GM23338 (cell line): ENCODE data around the gene KCNA3. TPM values are rescaled to one million over a fixed set of nuclear protein-coding genes. Genes with fewer than 3 reads are reported as not detected.
A peak's percentile ranks its signal among the peaks of the same experiment; 100 is the strongest.

Experiments
- ATAC-seq: fragments of 200-7000 bp; cut with Tn5 transposase; 3 replicates; pipeline ENCODE4 v1.9.1; 2020
- DNase-seq: peaks from one replicate; pipeline ENCODE4 v3.0.0-alpha.2; 2015; ENCODE audit warnings: low spot score
- H2AFZ ChIP-seq: fragments of 200-600 bp; sonication (generic); 2 replicates; pipeline ENCODE4 v1.8.0; 2016; ENCODE audit warnings: antibody characterized with exemption, mild to moderate bottlenecking, moderate library complexity
- H3F3A ChIP-seq: fragments of 200-600 bp; sonication (generic); replicated peaks from 2 replicates; pipeline ENCODE4 v1.8.0; 2017; ENCODE audit warnings: antibody characterized with exemption, mixed run types, low read depth
- H3K27ac ChIP-seq: fragments of 200-600 bp; sonication (generic); 2 replicates; pipeline ENCODE4 v1.6.1; 2016; ENCODE audit warnings: low read depth
- H3K27me3 ChIP-seq: fragments of 200-600 bp; sonication (generic); 2 replicates; pipeline ENCODE4 v1.8.0; 2016; ENCODE audit warnings: mild to moderate bottlenecking, mixed run types, moderate library complexity; ENCODE audit not compliant: insufficient read depth
- H3K36me3 ChIP-seq: fragments of 200-600 bp; sonication (generic); 2 replicates; pipeline ENCODE4 v1.8.0; 2016; ENCODE audit warnings: mild to moderate bottlenecking; ENCODE audit not compliant: insufficient read depth
- H3K4me1 ChIP-seq: fragments of 200-600 bp; sonication (generic); 2 replicates; pipeline ENCODE4 v1.8.0; 2016; ENCODE audit warnings: mild to moderate bottlenecking, moderate library complexity; ENCODE audit not compliant: insufficient read depth
- H3K4me2 ChIP-seq: fragments of 200-600 bp; sonication (generic); 2 replicates; pipeline ENCODE4 v1.7.1; 2017; ENCODE audit warnings: mixed run types
- H3K4me3 ChIP-seq: fragments of 200-600 bp; sonication (generic); 2 replicates; pipeline ENCODE4 v1.6.1; 2016; ENCODE audit warnings: mixed run types
- H3K79me2 ChIP-seq: fragments of 200-600 bp; sonication (generic); replicated peaks from 2 replicates; pipeline ENCODE4 v1.8.0; 2017; ENCODE audit warnings: mild to moderate bottlenecking; ENCODE audit not compliant: insufficient read depth
- H3K9me2 ChIP-seq: fragments of 200-600 bp; sonication (generic); 2 replicates; pipeline ENCODE4 v1.8.0; 2017; ENCODE audit not compliant: insufficient read depth
- H4K20me1 ChIP-seq: fragments of 200-600 bp; sonication (generic); replicated peaks from 2 replicates; pipeline ENCODE4 v1.8.0; 2017; ENCODE audit warnings: mild to moderate bottlenecking; ENCODE audit not compliant: insufficient read depth
- H3K27ac Mint-ChIP-seq: 2 replicates; pipeline ENCODE4 v1.8.0; 2020; ENCODE audit warnings: inconsistent platforms, mild to moderate bottlenecking, moderate library complexity, mixed read lengths
- H3K27me3 Mint-ChIP-seq: 3 replicates; pipeline ENCODE4 v1.8.0; 2022; ENCODE audit warnings: low read depth, mild to moderate bottlenecking, moderate library complexity, mixed read lengths, inconsistent platforms; ENCODE audit not compliant: insufficient read depth, poor library complexity
- H3K36me3 Mint-ChIP-seq: 3 replicates; pipeline ENCODE4 v1.8.0; 2021; ENCODE audit warnings: low read depth, mild to moderate bottlenecking, inconsistent platforms, moderate library complexity, mixed read lengths
- H3K4me1 Mint-ChIP-seq: 3 replicates; pipeline ENCODE4 v1.8.0; 2020; ENCODE audit warnings: mild to moderate bottlenecking, inconsistent platforms, mixed read lengths
- H3K4me3 Mint-ChIP-seq: 3 replicates; pipeline ENCODE4 v1.8.0; 2021; ENCODE audit warnings: moderate library complexity, mild to moderate bottlenecking, inconsistent platforms, mixed read lengths
- H3K9me3 Mint-ChIP-seq: 3 replicates; pipeline ENCODE4 v1.8.0; 2020; ENCODE audit warnings: moderate library complexity, mild to moderate bottlenecking, inconsistent platforms, mixed read lengths
- CREB1 ChIP-seq: fragments of 250-450 bp; sonication (Bioruptor Pico); IDR thresholded peaks from 2 replicates; pipeline ENCODE4 v1.5.0; 2020; ENCODE audit warnings: low read depth, mild to moderate bottlenecking, moderate library complexity
- EZH2 ChIP-seq: fragments of 200-600 bp; sonication (generic); IDR thresholded peaks from one replicate; pipeline ENCODE4 v1.8.0; 2017; ENCODE audit warnings: antibody characterized with exemption, mild to moderate bottlenecking, low read depth; ENCODE audit not compliant: unreplicated experiment
- EZH2phosphoT487 ChIP-seq: fragments of 200-600 bp; sonication (generic); IDR thresholded peaks from one replicate; pipeline ENCODE4 v1.8.1; 2018; ENCODE audit warnings: antibody characterized with exemption; ENCODE audit not compliant: unreplicated experiment
- STAT1 ChIP-seq: IDR thresholded peaks from one replicate; pipeline ENCODE4 v1.6.1; 2016; ENCODE audit warnings: antibody characterized with exemption; ENCODE audit not compliant: unreplicated experiment
- ZNF331 ChIP-seq: fragments of 250-450 bp; sonication (Bioruptor Pico); IDR thresholded peaks from 2 replicates; pipeline ENCODE4 v1.5.0; 2020; ENCODE audit warnings: low read depth, mild to moderate bottlenecking, moderate library complexity
- ZNF462 ChIP-seq: fragments of 250-450 bp; sonication (Bioruptor Pico); IDR thresholded peaks from 2 replicates; pipeline ENCODE4 v1.5.0; 2020; ENCODE audit warnings: mild to moderate bottlenecking, moderate library complexity
- polyA plus RNA-seq: library from polyadenylated mRNA; unstranded; fragments of >200 nt; fragmentation: Nextera tagmentation; extraction: Ambion mirVana; gene quantifications from 2 replicates; pipeline ENCODE4 v1.2.1, GENCODE V29; 2016
- total RNA-seq: library from RNA; depleted of rRNA; stranded (reverse); fragments of >200 nt; shearing (Covaris generic); gene quantifications from 2 replicates; pipeline ENCODE4 v1.2.3, GENCODE V29; 2014
- TF ChIP-seq, protein P1 (sequence below): IDR thresholded peaks from one replicate; pipeline ENCODE4 v1.6.1; 2018; ENCODE audit warnings: antibody characterized with exemption; ENCODE audit not compliant: unreplicated experiment
- TF ChIP-seq, protein P2 (sequence below): IDR thresholded peaks from 2 replicates; pipeline ENCODE4 v1.6.1; 2016; ENCODE audit warnings: antibody characterized with exemption

Gene KCNA3
- total and polyA plus RNA-seq, 2 experiments from 2014 or later = 0.32 to 4.2 TPM

- ATAC-seq (no peak), DNase-seq (no peak)
- Histone ChIP-seq H3K4me2 (no peak overlapping the region), H3K79me2 (no peaks in the 10 kb centered on the region), H2AFZ (no peak overlapping the region), H3K9me2 (no peaks in the 10 kb centered on the region), H3K36me3 (no peaks in the 10 kb centered on the region), H3K27ac (no peak overlapping the region), H3K4me3 (no peak overlapping the region), H3F3A (no peaks in the 10 kb centered on the region), H4K20me1 (peaks cover 4% of the 10 kb centered on the region), H3K27me3 (peaks cover 58% of the 10 kb centered on the region), H3K4me1 (no peaks in the 10 kb centered on the region)
- H3K9me3 Mint-ChIP-seq = peaks cover 7% of the 10 kb centered on the region
- TF ChIP-seq EZH2phosphoT487 (no peak), EZH2 (peak; percentile 31)
- H3K4me3 Mint-ChIP-seq = peak overlapping the region; percentile 15; the same call in 1 of the 3 replicates
- peaks cover 3% of the 10 kb centered on the region; the same call in 1 of the 3 replicates for H3K36me3 Mint-ChIP-seq
- peaks cover 46% of the 10 kb centered on the region for H3K27me3 Mint-ChIP-seq
- H3K4me1 Mint-ChIP-seq = peaks cover 14% of the 10 kb centered on the region
- H3K27ac Mint-ChIP-seq = no peak overlapping the region
Observed at GRCh38 chr1:110672753-110673108, 2.0 kb downstream of the KCNA3 start.

GRCh38 chr1:110672001-110672752 is 2.6 kb downstream of the KCNA3 start:
- H3K27ac Mint-ChIP-seq = no peak overlapping the region
- TF ChIP-seq ZNF462 (no peak), ZNF331 (CRISPR knock-in tag) (no peak), STAT1 (no peak), CREB1 (no peak)
- TF ChIP-seq, protein P1, sequence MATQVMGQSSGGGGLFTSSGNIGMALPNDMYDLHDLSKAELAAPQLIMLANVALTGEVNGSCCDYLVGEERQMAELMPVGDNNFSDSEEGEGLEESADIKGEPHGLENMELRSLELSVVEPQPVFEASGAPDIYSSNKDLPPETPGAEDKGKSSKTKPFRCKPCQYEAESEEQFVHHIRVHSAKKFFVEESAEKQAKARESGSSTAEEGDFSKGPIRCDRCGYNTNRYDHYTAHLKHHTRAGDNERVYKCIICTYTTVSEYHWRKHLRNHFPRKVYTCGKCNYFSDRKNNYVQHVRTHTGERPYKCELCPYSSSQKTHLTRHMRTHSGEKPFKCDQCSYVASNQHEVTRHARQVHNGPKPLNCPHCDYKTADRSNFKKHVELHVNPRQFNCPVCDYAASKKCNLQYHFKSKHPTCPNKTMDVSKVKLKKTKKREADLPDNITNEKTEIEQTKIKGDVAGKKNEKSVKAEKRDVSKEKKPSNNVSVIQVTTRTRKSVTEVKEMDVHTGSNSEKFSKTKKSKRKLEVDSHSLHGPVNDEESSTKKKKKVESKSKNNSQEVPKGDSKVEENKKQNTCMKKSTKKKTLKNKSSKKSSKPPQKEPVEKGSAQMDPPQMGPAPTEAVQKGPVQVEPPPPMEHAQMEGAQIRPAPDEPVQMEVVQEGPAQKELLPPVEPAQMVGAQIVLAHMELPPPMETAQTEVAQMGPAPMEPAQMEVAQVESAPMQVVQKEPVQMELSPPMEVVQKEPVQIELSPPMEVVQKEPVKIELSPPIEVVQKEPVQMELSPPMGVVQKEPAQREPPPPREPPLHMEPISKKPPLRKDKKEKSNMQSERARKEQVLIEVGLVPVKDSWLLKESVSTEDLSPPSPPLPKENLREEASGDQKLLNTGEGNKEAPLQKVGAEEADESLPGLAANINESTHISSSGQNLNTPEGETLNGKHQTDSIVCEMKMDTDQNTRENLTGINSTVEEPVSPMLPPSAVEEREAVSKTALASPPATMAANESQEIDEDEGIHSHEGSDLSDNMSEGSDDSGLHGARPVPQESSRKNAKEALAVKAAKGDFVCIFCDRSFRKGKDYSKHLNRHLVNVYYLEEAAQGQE = no peak
- TF ChIP-seq, protein P2, sequence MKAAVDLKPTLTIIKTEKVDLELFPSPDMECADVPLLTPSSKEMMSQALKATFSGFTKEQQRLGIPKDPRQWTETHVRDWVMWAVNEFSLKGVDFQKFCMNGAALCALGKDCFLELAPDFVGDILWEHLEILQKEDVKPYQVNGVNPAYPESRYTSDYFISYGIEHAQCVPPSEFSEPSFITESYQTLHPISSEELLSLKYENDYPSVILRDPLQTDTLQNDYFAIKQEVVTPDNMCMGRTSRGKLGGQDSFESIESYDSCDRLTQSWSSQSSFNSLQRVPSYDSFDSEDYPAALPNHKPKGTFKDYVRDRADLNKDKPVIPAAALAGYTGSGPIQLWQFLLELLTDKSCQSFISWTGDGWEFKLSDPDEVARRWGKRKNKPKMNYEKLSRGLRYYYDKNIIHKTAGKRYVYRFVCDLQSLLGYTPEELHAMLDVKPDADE = no peak

More at GRCh38 chr1:110672001-110672752, 2.6 kb downstream of the KCNA3 start:
- peak overlapping the region; percentile 15; the same call in 1 of the 3 replicates for H3K4me3 Mint-ChIP-seq
- H3K79me2 ChIP-seq = no peaks in the 10 kb centered on the region
- H3K4me1 ChIP-seq = no peaks in the 10 kb centered on the region
- peaks cover 52% of the 10 kb centered on the region for H3K27me3 ChIP-seq
- peak; percentile 84 for DNase-seq
- no peak overlapping the region for H3K4me2 ChIP-seq
- H3K4me1 Mint-ChIP-seq = peaks cover 14% of the 10 kb centered on the region
- peaks cover 7% of the 10 kb centered on the region for H3K9me3 Mint-ChIP-seq
- peaks cover 46% of the 10 kb centered on the region for H3K27me3 Mint-ChIP-seq
- peaks cover 3% of the 10 kb centered on the region; the same call in 1 of the 3 replicates for H3K36me3 Mint-ChIP-seq
- no peak overlapping the region for H3K4me3 ChIP-seq
- H3K27ac ChIP-seq = no peak overlapping the region
- no peaks in the 10 kb centered on the region for H3F3A ChIP-seq
- ATAC-seq = no peak
- H4K20me1 ChIP-seq = peaks cover 4% of the 10 kb centered on the region
- no peaks in the 10 kb centered on the region for H3K36me3 ChIP-seq
- H2AFZ ChIP-seq = no peak overlapping the region
- no peaks in the 10 kb centered on the region for H3K9me2 ChIP-seq
